Naive B cell (primary cell): ENCODE results near the gene SDHAF4. TPM values are rescaled to one million over a fixed set of nuclear protein-coding genes. Genes with fewer than 3 reads are reported as not detected.
"Not testable (repeated sequence)": the region's sequence is repeated elsewhere in the genome, so short reads cannot be mapped to it uniquely, and the experiment has no call there.

Source experiments
- ATAC-seq, 2 donors: fragments of 150-1000 bp; cut with Tn5 transposase; 2 replicates each; pipeline ENCODE4 v1.10.0; 2021; ENCODE audit warnings: low read depth in 2 of 2, mild to moderate bottlenecking in 2 of 2, moderate library complexity in 2 of 2
- DNase-seq: peaks from one replicate; pipeline ENCODE4 v3.0.0; 2022
- H3K27ac Mint-ChIP-seq, 6 donors: one replicate each; pipeline ENCODE4 v1.8.0; 2020 to 2022; ENCODE audit warnings: mild to moderate bottlenecking in 6 of 6, mixed read lengths in 6 of 6, moderate library complexity in 5 of 6, inconsistent platforms in 2 of 6
- H3K27me3 Mint-ChIP-seq, 3 donors: one replicate each; pipeline ENCODE4 v1.8.0; 2021 to 2022; ENCODE audit warnings: mixed read lengths in 3 of 3, mild to moderate bottlenecking in 1 of 3
- H3K36me3 Mint-ChIP-seq, 2 donors: one replicate each; pipeline ENCODE4 v1.8.0; 2020 to 2022; ENCODE audit warnings: mixed read lengths in 2 of 2, inconsistent platforms in 1 of 2, mild to moderate bottlenecking in 1 of 2
- H3K4me1 Mint-ChIP-seq, 3 donors: one replicate each; pipeline ENCODE4 v1.8.0; 2020 to 2022; ENCODE audit warnings: mixed read lengths in 3 of 3, inconsistent platforms in 1 of 3, mild to moderate bottlenecking in 1 of 3, moderate library complexity in 1 of 3
- H3K4me3 Mint-ChIP-seq, 8 donors: one replicate each; pipeline ENCODE4 v1.8.0; 2020 to 2022; ENCODE audit warnings: mild to moderate bottlenecking in 8 of 8, mixed read lengths in 8 of 8, moderate library complexity in 8 of 8, inconsistent platforms in 2 of 8
- H3K9me3 Mint-ChIP-seq, 7 donors: one replicate each; pipeline ENCODE4 v1.8.0; 2020 to 2022; ENCODE audit warnings: mixed read lengths in 7 of 7, mild to moderate bottlenecking in 5 of 7, inconsistent platforms in 2 of 7, moderate library complexity in 1 of 7
- polyA plus RNA-seq, 6 donors: library from polyadenylated mRNA; unstranded; fragments of 300-500 nt; fragmentation: Illumina TruSeq; gene quantifications; one replicate each; pipeline ENCODE4 v1.2.3, GENCODE V29; 2021; ENCODE audit warnings: low read depth in 6 of 6

SDHAF4 gene
- polyA plus RNA-seq, 6 donors from 2014 or later = 4.7 to 8.6 (median 7.6) TPM

- Mint-ChIP-seq H3K27ac (peak overlapping the region in 1 of 6 donors; percentile 15), H3K36me3 (peaks cover 0 to 11% of the 10 kb centered on the region in 2 donors)
- not testable (repeated sequence) for DNase-seq, ATAC-seq, H3K4me1 Mint-ChIP-seq, H3K4me3 Mint-ChIP-seq, H3K9me3 Mint-ChIP-seq, H3K27me3 Mint-ChIP-seq
Measured at GRCh38 chr6:70552286-70552940, 14.3 kb upstream of the SDHAF4 start.

- H3K36me3 Mint-ChIP-seq = peaks cover 0 to 15% of the 10 kb centered on the region in 2 donors
Measured at GRCh38 chr6:70552974-70553373, 13.8 kb upstream of the SDHAF4 start.

GRCh38 chr6:70557998-70558397, 8.7 kb upstream of the SDHAF4 start:
- Mint-ChIP-seq H3K27ac (no peak overlapping the region), H3K4me1 (no peaks in the 10 kb centered on the region), H3K9me3 (no peaks in the 10 kb centered on the region), H3K27me3 (no peaks in the 10 kb centered on the region), H3K4me3 (no peak overlapping the region), H3K36me3 (peaks cover 0 to 12% of the 10 kb centered on the region in 2 donors)
- ATAC-seq (no peak), DNase-seq (no peak)

More at GRCh38 chr6:70552974-70553373, 13.8 kb upstream of the SDHAF4 start:
- H3K4me3 Mint-ChIP-seq = no peak overlapping the region
- ATAC-seq (no peak), DNase-seq (no peak)
- no peaks in the 10 kb centered on the region for H3K27me3 Mint-ChIP-seq
- H3K4me1 Mint-ChIP-seq = no peaks in the 10 kb centered on the region
- H3K27ac Mint-ChIP-seq = no peak overlapping the region
- H3K9me3 Mint-ChIP-seq = no peaks in the 10 kb centered on the region

GRCh38 chr6:70562401-70562800, 4.3 kb upstream of the SDHAF4 start:
- H3K9me3 Mint-ChIP-seq, H3K36me3 Mint-ChIP-seq, H3K27me3 Mint-ChIP-seq, ATAC-seq, DNase-seq, H3K4me3 Mint-ChIP-seq, H3K4me1 Mint-ChIP-seq, H3K27ac Mint-ChIP-seq: not testable (repeated sequence)

- ATAC-seq = no peak
- Mint-ChIP-seq H3K27ac (no peak overlapping the region), H3K36me3 (no peaks in the 10 kb centered on the region), H3K9me3 (no peaks in the 10 kb centered on the region), H3K27me3 (no peaks in the 10 kb centered on the region), H3K4me1 (peaks cover 3 to 11% (median 8%) of the 10 kb centered on the region in 3 donors), H3K4me3 (no peak overlapping the region)
- no peak for DNase-seq
Measured at GRCh38 chr6:70563530-70563929, 3.2 kb upstream of the SDHAF4 start.

- DNase-seq (no peak), ATAC-seq (no peak)
- H3K9me3 Mint-ChIP-seq = no peaks in the 10 kb centered on the region
- peaks cover 0 to 4% (median 2%) of the 10 kb centered on the region in 3 donors for H3K4me1 Mint-ChIP-seq
- H3K36me3 Mint-ChIP-seq = no peaks in the 10 kb centered on the region
- no peak overlapping the region for H3K4me3 Mint-ChIP-seq
- no peak overlapping the region for H3K27ac Mint-ChIP-seq
- no peaks in the 10 kb centered on the region for H3K27me3 Mint-ChIP-seq
Measured at GRCh38 chr6:70574643-70575042, 7.9 kb downstream of the SDHAF4 start.

- Mint-ChIP-seq H3K27ac (no peak overlapping the region), H3K4me3 (no peak overlapping the region), H3K27me3 (no peaks in the 10 kb centered on the region), H3K36me3 (peaks cover 0 to 10% of the 10 kb centered on the region in 2 donors), H3K4me1 (peaks cover 0 to 4% (median 2%) of the 10 kb centered on the region in 3 donors), H3K9me3 (no peaks in the 10 kb centered on the region)
- no peak for DNase-seq
- ATAC-seq = no peak
Measured at GRCh38 chr6:70575899-70576495, 9.3 kb downstream of the SDHAF4 start.

- peaks cover 0 to 5% (median 0%) of the 10 kb centered on the region in 3 donors for H3K4me1 Mint-ChIP-seq
- no peak overlapping the region for H3K27ac Mint-ChIP-seq
- H3K9me3 Mint-ChIP-seq = no peaks in the 10 kb centered on the region
- no peak for ATAC-seq
- peaks cover 10 to 27% of the 10 kb centered on the region in 2 donors for H3K36me3 Mint-ChIP-seq
- DNase-seq = no peak
- no peaks in the 10 kb centered on the region for H3K27me3 Mint-ChIP-seq
- H3K4me3 Mint-ChIP-seq = no peak overlapping the region
Measured at GRCh38 chr6:70586114-70586513, 19.4 kb downstream of the SDHAF4 start.

- Mint-ChIP-seq H3K27me3 (no peaks in the 10 kb centered on the region), H3K4me1 (no peaks in the 10 kb centered on the region), H3K4me3 (no peak overlapping the region), H3K36me3 (peaks cover 8% of the 10 kb centered on the region in 2 donors), H3K27ac (peak overlapping the region in 1 of 6 donors; percentile 44), H3K9me3 (peaks cover 0 to 3% (median 0%) of the 10 kb centered on the region in 7 donors)
- DNase-seq (no peak), ATAC-seq (no peak)
Measured at GRCh38 chr6:70590400-70590799, 23.7 kb downstream of the SDHAF4 start.

- H3K27me3 Mint-ChIP-seq = no peaks in the 10 kb centered on the region
- no peaks in the 10 kb centered on the region for H3K4me1 Mint-ChIP-seq
- DNase-seq (no peak), ATAC-seq (no peak)
- H3K4me3 Mint-ChIP-seq = no peak overlapping the region
- H3K27ac Mint-ChIP-seq = peak overlapping the region in 1 of 6 donors; percentile 14
- peaks cover 0 to 8% of the 10 kb centered on the region in 2 donors for H3K36me3 Mint-ChIP-seq
- H3K9me3 Mint-ChIP-seq = peaks cover 0 to 3% (median 0%) of the 10 kb centered on the region in 7 donors
Measured at GRCh38 chr6:70592391-70593117, 25.8 kb downstream of the SDHAF4 start.

GRCh38 chr6:70593118-70593486, 26.4 kb downstream of the SDHAF4 start:
- Mint-ChIP-seq H3K27ac (no peak overlapping the region), H3K27me3 (no peaks in the 10 kb centered on the region), H3K36me3 (peaks cover 4 to 8% of the 10 kb centered on the region in 2 donors), H3K9me3 (peaks cover 0 to 3% (median 0%) of the 10 kb centered on the region in 7 donors), H3K4me3 (no peak overlapping the region), H3K4me1 (no peaks in the 10 kb centered on the region)
- ATAC-seq (no peak), DNase-seq (no peak)

- Mint-ChIP-seq H3K27ac (no peak overlapping the region), H3K4me1 (no peaks in the 10 kb centered on the region), H3K36me3 (peaks cover 4 to 9% of the 10 kb centered on the region in 2 donors), H3K9me3 (peaks cover 0 to 9% (median 4%) of the 10 kb centered on the region in 7 donors), H3K27me3 (peaks cover 0 to 10% (median 0%) of the 10 kb centered on the region in 3 donors), H3K4me3 (no peak overlapping the region)
- DNase-seq = no peak
- no peak for ATAC-seq
Measured at GRCh38 chr6:70599187-70599586, 32.5 kb downstream of the SDHAF4 start.

GRCh38 chr6:70601014-70601413, 34.3 kb downstream of the SDHAF4 start:
- no peak overlapping the region for H3K27ac Mint-ChIP-seq
- peaks cover 0 to 10% (median 0%) of the 10 kb centered on the region in 3 donors for H3K27me3 Mint-ChIP-seq
- DNase-seq = no peak
- H3K4me1 Mint-ChIP-seq = no peaks in the 10 kb centered on the region
- H3K4me3 Mint-ChIP-seq = no peak overlapping the region
- H3K36me3 Mint-ChIP-seq = peaks cover 9% of the 10 kb centered on the region in 2 donors
- H3K9me3 Mint-ChIP-seq = peaks cover 4 to 18% (median 7%) of the 10 kb centered on the region in 7 donors
- ATAC-seq = no peak

- H3K36me3 Mint-ChIP-seq = peaks cover 5 to 9% of the 10 kb centered on the region in 2 donors
- peaks cover 0 to 3% (median 2%) of the 10 kb centered on the region in 3 donors for H3K4me1 Mint-ChIP-seq
- peaks cover 0 to 10% (median 6%) of the 10 kb centered on the region in 3 donors for H3K27me3 Mint-ChIP-seq
- H3K9me3 Mint-ChIP-seq = peaks cover 8 to 33% (median 9%) of the 10 kb centered on the region in 7 donors
- ATAC-seq (no peak), DNase-seq (no peak)
- no peak overlapping the region for H3K27ac Mint-ChIP-seq
- no peak overlapping the region for H3K4me3 Mint-ChIP-seq
Measured at GRCh38 chr6:70604254-70604653, 37.5 kb downstream of the SDHAF4 start.
